ENCODE data around the gene CADPS2. TPM values are rescaled to one million over a fixed set of nuclear protein-coding genes. Genes with fewer than 3 reads are reported as not detected.

The CADPS2 gene
- total and polyA plus RNA-seq, 2 donors (not counting 3 experiments of a cell fraction or from before 2014, with no cell fraction given): 9.5 to 22.6 TPM

- CTCF ChIA-PET: interaction anchor here (1.3 to 1.5 kb wide), 2 partner anchors 10 to 11 kb away, joined by 3 to 5 read pairs; no protein-coding TSS in a partner anchor
Observed at GRCh38 chr7:122544463-122544862, 341.8 kb downstream of the CADPS2 start.

More at GRCh38 chr7:122544463-122544862, 341.8 kb downstream of the CADPS2 start:
- Histone ChIP-seq H3K36me3 (ENCODE audit: control insufficient read depth in 2 of 2, extremely low read depth in 1 of 2, insufficient read depth in 2 of 2, low read length in 2 of 2) (no peaks in the 10 kb centered on the region), H3K27ac (ENCODE audit: insufficient read depth, low read depth, low read length) (no peak overlapping the region), H3K9me3 (replicated peaks; ENCODE audit: control insufficient read depth, insufficient read depth, low read length) (no peaks in the 10 kb centered on the region), H3K4me1 (ENCODE audit: control insufficient read depth, extremely low read depth, insufficient read depth, low read length) (no peaks in the 10 kb centered on the region), H3K4me2 (ENCODE audit: insufficient read depth, low read length) (no peak overlapping the region), H2AFZ (ENCODE audit: low read depth, low read length) (no peak overlapping the region), H4K20me1 (replicated peaks; ENCODE audit: control insufficient read depth, extremely low read depth, insufficient read depth, low read length) (no peaks in the 10 kb centered on the region), H3K4me3 (replicated peaks in 1 of 3; ENCODE audit: insufficient read depth in 1 of 3, low read depth in 1 of 3, low read length in 3 of 3) (no peak overlapping the region), H3K79me2 (ENCODE audit: control insufficient read depth, insufficient read depth, low read length) (no peaks in the 10 kb centered on the region), H3K27me3 (ENCODE audit: control insufficient read depth in 2 of 2, insufficient read depth in 2 of 2, low read length in 2 of 2) (no peaks in the 10 kb centered on the region), H3K9me1 (replicated peaks; ENCODE audit: control insufficient read depth, extremely low read depth, insufficient read depth, low read length) (no peaks in the 10 kb centered on the region), H3K9ac (replicated peaks; ENCODE audit: extremely low read depth, insufficient read depth, low read length) (no peak overlapping the region)
- no peak for TF ChIP-seq CTCF (IDR thresholded peaks at IDR 0.05; ENCODE audit: extremely low read depth in 1 of 2, insufficient read depth in 1 of 2, low read depth in 1 of 2, low read length in 2 of 2)
- TF ChIP-seq POLR2AphosphoS5 (IDR thresholded peaks at IDR 0.05; ENCODE audit: insufficient read depth, low read depth, low read length): no peak
- no peak for TF ChIP-seq EZH2 (IDR thresholded peaks at IDR 0.05; ENCODE audit: borderline replicate concordance, low read depth, low read length, severe bottlenecking)
- no peak for TF ChIP-seq GATA2 (IDR thresholded peaks at IDR 0.05; ENCODE audit: insufficient read depth, insufficient read length, low read depth, low read length)
- no peak for TF ChIP-seq MAX (IDR thresholded peaks at IDR 0.05; ENCODE audit: insufficient read depth, insufficient read length)
- TF ChIP-seq JUN (IDR thresholded peaks at IDR 0.05; ENCODE audit: borderline replicate concordance, insufficient read depth, insufficient read length, low read depth): no peak
- TF ChIP-seq POLR2A (IDR thresholded peaks at IDR 0.05; ENCODE audit: low read depth, low read length): no peak
- TF ChIP-seq FOS (IDR thresholded peaks at IDR 0.05; ENCODE audit: borderline replicate concordance, insufficient read depth, low read length): no peak
- TF ChIP-seq MYC (IDR thresholded peaks at IDR 0.05; ENCODE audit: low read depth, low read length): no peak
- dilution Hi-C loops (cut with MboI; ENCODE audit: extremely low pct_ligation_motif_present, low sequenced_read_pairs) (no loop called here), intact Hi-C loops (cut with micrococcal nuclease) (no loop called here)
- FAIRE-seq: no peak
- POLR2A ChIA-PET: no interaction called here
- no TSS peak for BruUV-seq (replicated peaks)
- DNase-seq (ENCODE audit: low read depth, low spot score): no peak
